NCI-H1694 treated with DMSO at 0.1 percent for 48 hours (cell line): ENCODE measurements around the gene ATAD1.
"Not testable (repeated sequence)": the region's sequence is repeated elsewhere in the genome, so short reads cannot be mapped to it uniquely, and the experiment has no call there.

ENCODE experiments used
- DNase-seq: peaks from one replicate; lab custom pipeline; 2025; lab: John Stamatoyannopoulos, UW

ATAD1 gene

GRCh38 chr10:87801813-87802435 is 16.1 kb downstream of the ATAD1 start:
- DNase-seq: not testable (repeated sequence)

GRCh38 chr10:87799860-87800259 is 18.2 kb downstream of the ATAD1 start:
- DNase-seq: no peak

GRCh38 chr10:87798082-87798481 is 19.9 kb downstream of the ATAD1 start:
- no peak for DNase-seq

- no peak for DNase-seq
Observed at GRCh38 chr10:87794285-87794684, 23.7 kb downstream of the ATAD1 start.

- DNase-seq: no peak
Observed at GRCh38 chr10:87790185-87790584, 27.8 kb downstream of the ATAD1 start.

GRCh38 chr10:87786421-87786820 is 31.6 kb downstream of the ATAD1 start:
- no peak for DNase-seq

GRCh38 chr10:87782721-87783120 is 35.3 kb downstream of the ATAD1 start:
- DNase-seq: no peak

GRCh38 chr10:87781545-87781944 is 36.5 kb downstream of the ATAD1 start:
- DNase-seq: no peak

- DNase-seq: no peak
Observed at GRCh38 chr10:87776328-87776727, 41.7 kb downstream of the ATAD1 start.

- DNase-seq: no peak
Observed at GRCh38 chr10:87775766-87776165, 42.3 kb downstream of the ATAD1 start.

- no peak for DNase-seq
Observed at GRCh38 chr10:87771871-87772500, 46.0 kb downstream of the ATAD1 start.

GRCh38 chr10:87767253-87767652 is 50.8 kb downstream of the ATAD1 start:
- DNase-seq: no peak

GRCh38 chr10:87765666-87766376 is 52.2 kb downstream of the ATAD1 start:
- DNase-seq: no peak

- no peak for DNase-seq
Observed at GRCh38 chr10:87764072-87764934, 53.7 kb downstream of the ATAD1 start.

GRCh38 chr10:87763086-87763861 is 54.8 kb downstream of the ATAD1 start:
- DNase-seq: no peak

- no peak for DNase-seq
Observed at GRCh38 chr10:87761892-87762291, 56.1 kb downstream of the ATAD1 start.

- DNase-seq: no peak
Observed at GRCh38 chr10:87761153-87761552, 56.9 kb downstream of the ATAD1 start.

GRCh38 chr10:87760195-87760905 is 57.7 kb downstream of the ATAD1 start:
- no peak for DNase-seq

GRCh38 chr10:87759551-87759950 is 58.5 kb downstream of the ATAD1 start:
- DNase-seq: no peak

GRCh38 chr10:87757685-87758084 is 60.3 kb downstream of the ATAD1 start:
- DNase-seq: no peak
